ENCODE data around the gene ZNF654. TPM values are rescaled to one million over a fixed set of nuclear protein-coding genes. Genes with fewer than 3 reads are reported as not detected.
A peak's percentile ranks its signal among the peaks of the same experiment; 100 is the strongest.

The ZNF654 gene
- total RNA-seq, 1 experiment from 2014 or later = 12.4 TPM

DNA sequence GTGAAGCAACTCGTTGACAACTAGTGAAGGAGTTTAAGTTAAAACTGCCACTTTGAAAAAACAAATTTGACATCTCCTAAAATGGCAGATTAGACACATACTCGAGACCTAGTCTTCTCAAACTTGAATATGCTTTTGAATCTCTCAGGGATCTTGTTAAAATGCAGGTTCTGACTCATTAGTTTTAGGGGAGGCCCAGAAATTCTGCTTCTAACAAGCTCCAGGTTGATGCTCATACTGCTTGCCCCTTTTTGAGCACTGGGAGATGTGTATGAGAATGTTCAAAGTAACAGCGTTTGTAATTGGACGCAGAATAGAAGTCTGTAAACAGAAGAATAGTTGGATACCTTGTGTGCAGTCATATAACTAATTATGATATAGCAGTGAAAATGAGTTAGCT is 92.3 kb downstream of the ZNF654 start:
- Mint-ChIP-seq H3K9me3 (ENCODE audit: unreplicated experiment) (no peaks in the 10 kb centered on the region), H3K36me3 (ENCODE audit: insufficient read depth, unreplicated experiment) (peaks cover 45% of the 10 kb centered on the region), H3K27me3 (ENCODE audit: insufficient read depth, unreplicated experiment) (no peaks in the 10 kb centered on the region), H3K4me1 (ENCODE audit: insufficient read depth, unreplicated experiment) (peaks cover 18% of the 10 kb centered on the region), H3K4me3 (ENCODE audit: unreplicated experiment) (peak overlapping the region; percentile 98), H3K27ac (ENCODE audit: low read depth, unreplicated experiment) (peak overlapping the region; percentile 95)
- intact Hi-C loops (cut with micrococcal nuclease) = no loop called here
- TF ChIP-seq, protein P1, sequence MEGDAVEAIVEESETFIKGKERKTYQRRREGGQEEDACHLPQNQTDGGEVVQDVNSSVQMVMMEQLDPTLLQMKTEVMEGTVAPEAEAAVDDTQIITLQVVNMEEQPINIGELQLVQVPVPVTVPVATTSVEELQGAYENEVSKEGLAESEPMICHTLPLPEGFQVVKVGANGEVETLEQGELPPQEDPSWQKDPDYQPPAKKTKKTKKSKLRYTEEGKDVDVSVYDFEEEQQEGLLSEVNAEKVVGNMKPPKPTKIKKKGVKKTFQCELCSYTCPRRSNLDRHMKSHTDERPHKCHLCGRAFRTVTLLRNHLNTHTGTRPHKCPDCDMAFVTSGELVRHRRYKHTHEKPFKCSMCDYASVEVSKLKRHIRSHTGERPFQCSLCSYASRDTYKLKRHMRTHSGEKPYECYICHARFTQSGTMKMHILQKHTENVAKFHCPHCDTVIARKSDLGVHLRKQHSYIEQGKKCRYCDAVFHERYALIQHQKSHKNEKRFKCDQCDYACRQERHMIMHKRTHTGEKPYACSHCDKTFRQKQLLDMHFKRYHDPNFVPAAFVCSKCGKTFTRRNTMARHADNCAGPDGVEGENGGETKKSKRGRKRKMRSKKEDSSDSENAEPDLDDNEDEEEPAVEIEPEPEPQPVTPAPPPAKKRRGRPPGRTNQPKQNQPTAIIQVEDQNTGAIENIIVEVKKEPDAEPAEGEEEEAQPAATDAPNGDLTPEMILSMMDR (IDR thresholded peaks at IDR 0.05; ENCODE audit: unreplicated experiment) = no peak
- BruUV-seq (replicated peaks) = no TSS peak
- POLR2A ChIA-PET = interaction anchor here (0.8 to 4.8 kb wide), 5 partner anchors 13 to 119 kb away, joined by 3 to 63 read pairs (median 11); partner anchors contain the start of genes CGGBP1 and ZNF654
- DNase-seq (ENCODE audit: unreplicated experiment) = peak; percentile 23
- CTCF ChIA-PET = interaction anchor here (0.6 to 1.0 kb wide), 7 partner anchors 10 to 1940 kb away, joined by 3 to 4 read pairs (median 3); no protein-coding TSS in a partner anchor

DNA sequence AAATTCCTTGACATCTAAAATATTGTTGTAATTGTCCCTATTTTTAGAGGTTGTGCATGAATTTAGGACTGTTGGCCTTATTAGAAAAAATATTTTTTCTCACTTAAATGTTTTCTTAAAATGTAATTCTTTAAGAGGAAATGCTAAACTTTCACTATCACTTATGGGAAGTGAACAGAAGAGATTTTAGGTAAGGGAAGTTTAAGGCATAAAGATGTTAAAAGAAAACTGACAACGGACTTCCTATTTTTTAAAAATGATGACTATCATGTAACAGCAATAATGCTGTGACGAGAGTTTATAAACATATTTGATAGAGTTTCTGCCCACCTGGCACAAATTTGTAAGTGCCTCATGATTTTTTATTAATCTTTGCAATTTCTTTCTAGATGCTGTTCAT is 93.8 kb downstream of the ZNF654 start:
- Mint-ChIP-seq H3K9me3 (ENCODE audit: unreplicated experiment) (no peaks in the 10 kb centered on the region), H3K4me3 (ENCODE audit: unreplicated experiment) (no peak overlapping the region), H3K36me3 (ENCODE audit: insufficient read depth, unreplicated experiment) (peaks cover 59% of the 10 kb centered on the region), H3K27me3 (ENCODE audit: insufficient read depth, unreplicated experiment) (no peaks in the 10 kb centered on the region), H3K4me1 (ENCODE audit: insufficient read depth, unreplicated experiment) (peaks cover 10% of the 10 kb centered on the region), H3K27ac (ENCODE audit: low read depth, unreplicated experiment) (no peak overlapping the region)
- CTCF ChIA-PET = no interaction called here
- TF ChIP-seq, protein P1 (IDR thresholded peaks at IDR 0.05; ENCODE audit: unreplicated experiment) = no peak
- DNase-seq (ENCODE audit: unreplicated experiment) = no peak
- no TSS peak for BruUV-seq (replicated peaks)
- POLR2A ChIA-PET = interaction anchor here (1.2 kb wide), 1 partner anchor 11 kb away, joined by 3 read pairs; no protein-coding TSS in a partner anchor
- intact Hi-C loops (cut with micrococcal nuclease) = no loop called here

DNA sequence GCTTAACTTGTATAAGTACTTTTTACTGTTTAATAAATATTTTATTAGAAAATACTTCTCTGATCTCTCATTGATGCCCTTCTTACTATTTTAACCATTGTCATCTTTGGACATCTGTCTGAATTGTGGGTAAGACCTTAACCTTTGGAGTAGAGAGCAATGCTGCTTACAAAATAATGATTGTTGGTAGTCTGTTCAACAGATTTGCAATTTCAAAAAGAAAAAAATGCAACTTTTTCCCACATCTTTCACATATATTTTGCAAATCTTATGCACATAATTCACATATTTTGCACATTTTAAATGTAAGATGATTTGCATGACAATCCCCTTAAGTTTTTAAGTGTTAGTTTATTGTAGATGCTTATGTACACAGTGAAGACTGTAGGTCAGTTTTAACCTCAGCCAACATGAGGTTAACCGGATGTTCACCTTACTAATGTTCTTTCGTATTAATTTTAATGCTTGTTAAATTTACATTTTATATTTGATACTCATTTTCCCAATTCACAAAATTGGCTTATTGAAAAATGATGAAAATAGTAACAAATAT is 107.4 kb downstream of the ZNF654 start:
- intact Hi-C loops (cut with micrococcal nuclease) = no loop called here
- H3K36me3 Mint-ChIP-seq (ENCODE audit: insufficient read depth, unreplicated experiment) = peaks cover 25% of the 10 kb centered on the region
- H3K4me1 Mint-ChIP-seq (ENCODE audit: insufficient read depth, unreplicated experiment) = no peaks in the 10 kb centered on the region
- H3K4me3 Mint-ChIP-seq (ENCODE audit: unreplicated experiment) = no peak overlapping the region
- H3K27ac Mint-ChIP-seq (ENCODE audit: low read depth, unreplicated experiment) = no peak overlapping the region
- TF ChIP-seq, protein P1 (IDR thresholded peaks at IDR 0.05; ENCODE audit: unreplicated experiment) = no peak
- no TSS peak for BruUV-seq (replicated peaks)
- no peaks in the 10 kb centered on the region for H3K9me3 Mint-ChIP-seq (ENCODE audit: unreplicated experiment)
- POLR2A ChIA-PET = no interaction called here
- CTCF ChIA-PET = interaction anchor here (0.6 kb wide), 1 partner anchor 695 kb away, joined by 4 read pairs; no protein-coding TSS in a partner anchor
- no peak for DNase-seq (ENCODE audit: unreplicated experiment)
- no peaks in the 10 kb centered on the region for H3K27me3 Mint-ChIP-seq (ENCODE audit: insufficient read depth, unreplicated experiment)

DNA sequence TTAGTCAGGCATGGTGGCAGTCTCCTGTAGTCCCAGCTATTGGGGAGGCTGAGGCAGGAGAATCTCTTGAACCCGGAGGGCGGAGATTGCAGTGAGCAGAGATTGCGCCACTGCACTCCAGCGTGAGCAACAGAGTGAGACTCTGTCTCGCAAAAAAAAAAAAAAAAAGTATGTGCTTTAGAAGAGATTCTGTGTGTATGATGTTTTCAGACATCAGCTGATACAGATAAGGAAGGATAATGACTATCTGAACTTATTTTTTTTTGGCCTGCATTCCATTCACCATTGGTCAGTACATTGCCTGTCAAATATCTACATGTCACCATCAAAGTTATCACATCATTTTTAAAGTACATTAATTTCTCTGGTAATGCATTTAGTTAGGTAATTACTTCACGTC is 108.1 kb downstream of the ZNF654 start:
- Mint-ChIP-seq H3K4me3 (ENCODE audit: unreplicated experiment) (no peak overlapping the region), H3K27me3 (ENCODE audit: insufficient read depth, unreplicated experiment) (no peaks in the 10 kb centered on the region), H3K27ac (ENCODE audit: low read depth, unreplicated experiment) (no peak overlapping the region), H3K9me3 (ENCODE audit: unreplicated experiment) (no peaks in the 10 kb centered on the region), H3K36me3 (ENCODE audit: insufficient read depth, unreplicated experiment) (peaks cover 19% of the 10 kb centered on the region), H3K4me1 (ENCODE audit: insufficient read depth, unreplicated experiment) (no peaks in the 10 kb centered on the region)
- intact Hi-C loops (cut with micrococcal nuclease) = no loop called here
- no TSS peak for BruUV-seq (replicated peaks)
- ChIA-PET POLR2A (no interaction called here), CTCF (no interaction called here)
- TF ChIP-seq, protein P1 (IDR thresholded peaks at IDR 0.05; ENCODE audit: unreplicated experiment) = no peak
- DNase-seq (ENCODE audit: unreplicated experiment) = no peak

Measured in MCF 10A (cell line).